Calu3 (cell line): ENCODE data around the gene PAX7. TPM values are rescaled to one million over a fixed set of nuclear protein-coding genes. Genes with fewer than 3 reads are reported as not detected.
"Not testable (repeated sequence)": the region's sequence is repeated elsewhere in the genome, so short reads cannot be mapped to it uniquely, and the experiment has no call there.

Experiments used
- BruUV-seq: library from RNA; stranded (reverse); fragments of 400-500 nt; replicated peaks from 2 replicates; lab custom pipeline; 2021; lab: Mats Ljungman, UMichigan
- CTCF ChIA-PET: fragments of 300-600 bp; sonication (Branson Sonifier 250); formaldehyde crosslinking; loops from one replicate; lab custom pipeline; 2022; ENCODE audit warnings: antibody characterized with exemption; lab: Charles Lee
- DNase-seq: peaks from one replicate; pipeline ENCODE4 v3.0.0; 2022
- H3K27ac Mint-ChIP-seq: one replicate; pipeline ENCODE4 v1.8.0; 2022; ENCODE audit warnings: mixed read lengths; ENCODE audit not compliant: unreplicated experiment
- H3K27me3 Mint-ChIP-seq: one replicate; pipeline ENCODE4 v1.8.0; 2022; ENCODE audit warnings: mixed read lengths; ENCODE audit not compliant: unreplicated experiment
- H3K36me3 Mint-ChIP-seq: one replicate; pipeline ENCODE4 v1.8.0; 2022; ENCODE audit warnings: mild to moderate bottlenecking, moderate library complexity, mixed read lengths; ENCODE audit not compliant: insufficient read depth, unreplicated experiment
- H3K4me1 Mint-ChIP-seq: one replicate; pipeline ENCODE4 v1.8.0; 2022; ENCODE audit warnings: mild to moderate bottlenecking, low read depth, mixed read lengths; ENCODE audit not compliant: unreplicated experiment
- H3K4me3 Mint-ChIP-seq: one replicate; pipeline ENCODE4 v1.8.0; 2022; ENCODE audit warnings: mild to moderate bottlenecking, low read depth, moderate library complexity, mixed read lengths; ENCODE audit not compliant: unreplicated experiment
- H3K9me3 Mint-ChIP-seq: one replicate; pipeline ENCODE4 v1.8.0; 2022; ENCODE audit warnings: low read depth, mixed read lengths; ENCODE audit not compliant: unreplicated experiment
- CTCF ChIP-seq: fragments of 200-600 bp; IDR thresholded peaks from one replicate; pipeline ENCODE4 v1.8.0; 2022; ENCODE audit warnings: antibody characterized with exemption; ENCODE audit not compliant: unreplicated experiment
- intact Hi-C: fragments of 100-400 bp; cut with micrococcal nuclease; formaldehyde crosslinking; loops from one replicate; pipeline ENCODE4 v1.10.0; 2022; ENCODE audit not compliant: unreplicated experiment
- total RNA-seq: library from RNA; stranded (reverse); gene quantifications from 2 replicates; pipeline ENCODE4 v1.2.3, GENCODE V29; 2022

Gene PAX7
- total RNA-seq, 1 experiment from 2014 or later = not detected

GRCh38 chr1:18764362-18764761 lies 133.7 kb downstream of the PAX7 start:
- DNase-seq = no peak
- CTCF ChIA-PET = no interaction called here
- no peak overlapping the region for H3K4me3 Mint-ChIP-seq
- no peaks in the 10 kb centered on the region for H3K4me1 Mint-ChIP-seq
- intact Hi-C loops = no loop called here
- no peaks in the 10 kb centered on the region for H3K36me3 Mint-ChIP-seq
- TF ChIP-seq CTCF = no peak
- H3K27ac Mint-ChIP-seq = no peak overlapping the region
- H3K9me3 Mint-ChIP-seq = no peaks in the 10 kb centered on the region
- BruUV-seq = no TSS peak
- H3K27me3 Mint-ChIP-seq = peaks cover 93% of the 10 kb centered on the region

DNA sequence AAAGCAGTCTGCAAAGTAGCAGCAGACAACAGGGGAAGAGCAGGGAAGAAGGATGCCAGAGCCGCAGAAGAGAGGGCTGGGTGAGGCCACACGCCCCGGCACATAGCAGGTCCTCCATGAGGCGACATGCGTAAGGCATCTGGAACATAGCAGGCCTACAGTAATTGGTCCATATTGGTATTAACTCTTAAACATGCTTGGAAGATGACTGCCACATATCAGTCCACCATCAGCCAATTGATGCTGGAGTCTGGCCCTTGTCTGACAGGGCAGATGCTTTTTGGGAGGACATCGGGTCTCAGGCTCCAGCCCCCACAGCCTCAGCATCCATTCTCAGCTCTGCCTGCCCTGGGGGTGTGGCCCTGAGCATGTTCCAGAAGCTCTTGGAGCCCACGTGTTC lies 135.1 kb downstream of the PAX7 start:
- Mint-ChIP-seq H3K36me3 (no peaks in the 10 kb centered on the region), H3K9me3 (no peaks in the 10 kb centered on the region), H3K4me1 (no peaks in the 10 kb centered on the region), H3K4me3 (no peak overlapping the region), H3K27ac (no peak overlapping the region), H3K27me3 (peaks cover 100% of the 10 kb centered on the region)
- DNase-seq = no peak
- intact Hi-C loops = no loop called here
- no peak for TF ChIP-seq CTCF
- CTCF ChIA-PET = no interaction called here
- BruUV-seq = no TSS peak

- CTCF ChIA-PET = no interaction called here
- intact Hi-C loops = no loop called here
- no TSS peak for BruUV-seq
- Mint-ChIP-seq H3K9me3 (no peaks in the 10 kb centered on the region), H3K4me3 (no peak overlapping the region), H3K27ac (no peak overlapping the region), H3K27me3 (peaks cover 100% of the 10 kb centered on the region), H3K4me1 (no peaks in the 10 kb centered on the region), H3K36me3 (no peaks in the 10 kb centered on the region)
- DNase-seq = no peak
- TF ChIP-seq CTCF = no peak
Measured at GRCh38 chr1:18766328-18766727, 135.7 kb downstream of the PAX7 start.

GRCh38 chr1:18767576-18767975 lies 136.9 kb downstream of the PAX7 start:
- not testable (repeated sequence) for BruUV-seq

DNA sequence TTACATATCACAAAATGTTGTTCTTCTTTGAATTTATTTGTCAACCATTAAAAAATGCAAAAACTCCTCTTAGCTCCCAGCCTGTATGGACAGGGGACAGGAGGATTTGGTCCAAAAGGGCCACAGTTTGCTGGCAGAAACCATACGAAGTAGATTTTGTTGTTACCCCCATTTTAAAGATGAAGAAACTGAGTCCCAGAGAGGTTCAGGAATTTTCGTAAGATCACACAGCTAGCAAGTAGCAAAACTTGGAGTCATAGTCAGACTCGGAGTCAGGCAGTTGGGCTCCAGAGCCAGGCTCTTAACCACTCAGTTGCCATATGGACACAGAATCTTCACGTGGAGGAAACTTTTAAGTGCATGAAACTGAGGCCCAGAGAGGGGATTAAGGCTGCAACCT lies 137.4 kb downstream of the PAX7 start:
- Mint-ChIP-seq H3K27ac (no peak overlapping the region), H3K4me1 (no peaks in the 10 kb centered on the region), H3K9me3 (no peaks in the 10 kb centered on the region), H3K36me3 (no peaks in the 10 kb centered on the region), H3K27me3 (peaks cover 84% of the 10 kb centered on the region), H3K4me3 (no peak overlapping the region)
- TF ChIP-seq CTCF = no peak
- CTCF ChIA-PET = no interaction called here
- intact Hi-C loops = no loop called here
- DNase-seq = no peak
- no TSS peak for BruUV-seq

More at GRCh38 chr1:18767576-18767975, 136.9 kb downstream of the PAX7 start:
- H3K27me3 Mint-ChIP-seq = peaks cover 88% of the 10 kb centered on the region
- H3K27ac Mint-ChIP-seq, CTCF ChIA-PET, H3K4me1 Mint-ChIP-seq, intact Hi-C loops, H3K9me3 Mint-ChIP-seq, DNase-seq, H3K36me3 Mint-ChIP-seq, H3K4me3 Mint-ChIP-seq: not testable (repeated sequence)
